22Rv1 (cell line): ENCODE measurements around the gene CA10.

Experiments used
- H3K27ac ChIP-seq: fragments of 450-650 bp; 2 replicates; pipeline ENCODE4 v1.5.1; 2017
- ZFX ChIP-seq: fragments of 450-650 bp; IDR thresholded peaks from 2 replicates; pipeline ENCODE4 v1.6.1; 2017; ENCODE audit warnings: antibody characterized with exemption, borderline replicate concordance
- TF ChIP-seq, protein P1 (sequence below): fragments of 450-650 bp; IDR thresholded peaks from 2 replicates; pipeline ENCODE4 v1.5.1; 2017; ENCODE audit warnings: mild to moderate bottlenecking

Gene CA10

DNA sequence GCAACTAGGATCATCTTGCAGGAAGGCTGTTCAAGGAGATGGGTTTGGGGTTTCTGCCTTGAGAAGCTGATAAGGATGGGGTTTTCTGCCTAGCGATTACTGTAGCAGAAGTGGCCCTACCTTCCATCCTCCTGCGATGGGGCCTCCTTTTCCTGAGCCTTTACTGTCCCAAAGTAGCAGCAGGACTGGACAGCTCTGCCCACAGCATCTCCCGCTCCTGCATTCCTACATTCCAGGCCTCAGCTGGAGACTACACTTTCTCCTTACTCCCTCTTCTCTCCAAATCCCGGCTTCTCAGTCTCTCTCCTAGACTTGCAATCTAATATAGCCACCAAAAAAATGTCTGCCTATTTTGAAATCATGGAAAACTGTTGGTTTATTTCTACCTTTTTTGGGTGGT lies 355.4 kb downstream of the CA10 start:
- no peak overlapping the region for H3K27ac ChIP-seq
- TF ChIP-seq ZFX = no peak
- TF ChIP-seq, protein P1, sequence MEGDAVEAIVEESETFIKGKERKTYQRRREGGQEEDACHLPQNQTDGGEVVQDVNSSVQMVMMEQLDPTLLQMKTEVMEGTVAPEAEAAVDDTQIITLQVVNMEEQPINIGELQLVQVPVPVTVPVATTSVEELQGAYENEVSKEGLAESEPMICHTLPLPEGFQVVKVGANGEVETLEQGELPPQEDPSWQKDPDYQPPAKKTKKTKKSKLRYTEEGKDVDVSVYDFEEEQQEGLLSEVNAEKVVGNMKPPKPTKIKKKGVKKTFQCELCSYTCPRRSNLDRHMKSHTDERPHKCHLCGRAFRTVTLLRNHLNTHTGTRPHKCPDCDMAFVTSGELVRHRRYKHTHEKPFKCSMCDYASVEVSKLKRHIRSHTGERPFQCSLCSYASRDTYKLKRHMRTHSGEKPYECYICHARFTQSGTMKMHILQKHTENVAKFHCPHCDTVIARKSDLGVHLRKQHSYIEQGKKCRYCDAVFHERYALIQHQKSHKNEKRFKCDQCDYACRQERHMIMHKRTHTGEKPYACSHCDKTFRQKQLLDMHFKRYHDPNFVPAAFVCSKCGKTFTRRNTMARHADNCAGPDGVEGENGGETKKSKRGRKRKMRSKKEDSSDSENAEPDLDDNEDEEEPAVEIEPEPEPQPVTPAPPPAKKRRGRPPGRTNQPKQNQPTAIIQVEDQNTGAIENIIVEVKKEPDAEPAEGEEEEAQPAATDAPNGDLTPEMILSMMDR = no peak

DNA sequence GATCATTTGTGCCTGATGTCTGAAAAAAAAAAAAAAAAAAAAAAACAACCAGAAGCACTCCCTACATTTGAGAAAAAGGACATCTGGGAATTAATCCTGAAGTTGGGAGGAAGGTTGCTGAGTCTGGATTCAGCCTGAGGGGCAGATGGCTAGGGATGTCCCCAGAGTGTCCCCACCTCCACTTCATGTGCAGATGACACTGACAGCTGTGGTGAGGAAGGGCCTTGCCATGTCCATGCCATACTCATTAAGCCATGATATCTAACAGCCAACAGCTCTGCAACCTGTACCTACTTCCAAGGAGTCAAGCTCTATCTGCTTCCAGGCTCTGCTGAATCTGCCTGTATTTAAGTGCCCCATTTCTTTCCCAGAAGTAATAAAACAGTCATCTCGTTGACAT lies 356.0 kb downstream of the CA10 start:
- TF ChIP-seq, protein P1 = no peak
- no peak for TF ChIP-seq ZFX
- no peak overlapping the region for H3K27ac ChIP-seq

- TF ChIP-seq ZFX = no peak
- TF ChIP-seq, protein P1 = no peak
- no peak overlapping the region for H3K27ac ChIP-seq
These were observed 356.9 kb downstream of the CA10 start for GRCh38 chr17:51801626-51802025.

DNA sequence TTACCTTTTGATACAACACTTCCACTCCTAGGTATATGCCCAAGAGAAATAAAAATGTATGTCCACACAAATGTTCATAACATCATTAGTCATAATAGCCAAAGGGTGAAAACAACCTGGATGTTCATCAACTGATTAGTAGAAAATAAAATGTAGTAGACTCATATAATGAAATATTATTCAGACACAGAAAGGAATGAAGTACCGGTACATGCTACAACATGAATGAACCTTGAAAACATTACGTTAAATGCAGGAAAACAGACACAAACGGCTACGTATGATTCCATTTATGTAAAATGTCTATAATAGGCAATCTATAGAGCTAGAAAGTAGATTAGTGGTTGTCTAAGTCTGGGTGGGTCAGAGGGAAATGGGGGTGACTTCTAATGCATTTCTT lies 358.5 kb downstream of the CA10 start:
- TF ChIP-seq ZFX = no peak
- TF ChIP-seq, protein P1 = no peak
- no peak overlapping the region for H3K27ac ChIP-seq

GRCh38 chr17:51799240-51799639 lies 359.3 kb downstream of the CA10 start:
- no peak for TF ChIP-seq ZFX
- TF ChIP-seq, protein P1 = no peak
- no peak overlapping the region for H3K27ac ChIP-seq

GRCh38 chr17:51797150-51797549 lies 361.4 kb downstream of the CA10 start:
- H3K27ac ChIP-seq = no peak overlapping the region
- no peak for TF ChIP-seq ZFX
- TF ChIP-seq, protein P1 = no peak

- no peak overlapping the region for H3K27ac ChIP-seq
- TF ChIP-seq, protein P1 = no peak
- TF ChIP-seq ZFX = no peak
These were observed 362.5 kb downstream of the CA10 start for GRCh38 chr17:51796026-51796425.

DNA sequence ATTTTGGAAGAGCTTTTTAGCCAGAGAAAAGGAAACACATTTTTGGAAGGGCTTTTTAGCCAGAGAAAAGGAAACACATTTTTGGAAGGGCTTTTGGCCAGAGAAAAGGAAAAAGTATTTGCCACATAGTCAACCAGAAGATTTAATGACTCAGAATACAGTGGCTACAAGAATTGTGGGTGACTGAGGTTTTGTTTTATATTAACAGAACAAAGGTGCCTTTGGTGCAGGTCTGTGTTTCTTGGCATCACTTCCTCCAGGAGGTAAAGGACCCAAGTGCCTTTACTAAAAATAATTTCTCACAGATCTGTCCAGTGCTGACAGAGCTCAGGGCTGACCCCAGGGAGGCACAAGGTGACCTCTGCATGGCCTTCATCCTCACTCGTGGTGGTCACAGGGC lies 363.1 kb downstream of the CA10 start:
- TF ChIP-seq, protein P1 = no peak
- no peak for TF ChIP-seq ZFX
- H3K27ac ChIP-seq = no peak overlapping the region
